Ureter (tissue), 1 donor: ENCODE results near the gene ZNF280B. TPM values are rescaled to one million over a fixed set of nuclear protein-coding genes. Genes with fewer than 3 reads are reported as not detected.
"Not testable (repeated sequence)": the region's sequence is repeated elsewhere in the genome, so short reads cannot be mapped to it uniquely, and the experiment has no call there.

Experiments used
- DNase-seq: peaks from one replicate; pipeline ENCODE4 v3.0.0-alpha.2; 2020; ENCODE audit warnings: low spot score
- total RNA-seq: library from RNA; stranded (reverse); gene quantifications from one replicate; pipeline ENCODE4 v1.2.4, GENCODE V29; 2023
- donor health status: DM: yes; HTN: yes; CAD: no.

Gene ZNF280B
- total RNA-seq, 1 donor from 2014 or later, result 1.5 TPM

DNA sequence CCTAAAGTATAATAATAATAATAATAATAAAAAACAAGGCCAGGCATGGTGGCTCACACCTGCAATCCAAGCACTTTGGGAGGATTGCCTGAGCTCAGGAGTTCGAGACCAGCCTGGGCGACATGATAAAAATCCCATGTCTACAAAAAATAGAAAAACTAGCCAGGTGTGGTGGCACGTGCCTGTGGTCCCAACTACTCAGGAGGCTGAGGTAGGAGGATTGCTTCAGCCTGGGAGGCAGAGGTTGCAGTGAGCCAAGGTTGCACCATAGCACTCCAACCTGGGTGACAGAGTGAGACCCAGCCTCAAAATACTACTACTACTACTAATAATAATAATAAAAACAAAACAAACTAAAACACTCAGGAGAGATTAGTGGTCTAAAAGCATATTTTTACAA, 27.1 kb upstream of the ZNF280B start:
- no peak for DNase-seq

DNA sequence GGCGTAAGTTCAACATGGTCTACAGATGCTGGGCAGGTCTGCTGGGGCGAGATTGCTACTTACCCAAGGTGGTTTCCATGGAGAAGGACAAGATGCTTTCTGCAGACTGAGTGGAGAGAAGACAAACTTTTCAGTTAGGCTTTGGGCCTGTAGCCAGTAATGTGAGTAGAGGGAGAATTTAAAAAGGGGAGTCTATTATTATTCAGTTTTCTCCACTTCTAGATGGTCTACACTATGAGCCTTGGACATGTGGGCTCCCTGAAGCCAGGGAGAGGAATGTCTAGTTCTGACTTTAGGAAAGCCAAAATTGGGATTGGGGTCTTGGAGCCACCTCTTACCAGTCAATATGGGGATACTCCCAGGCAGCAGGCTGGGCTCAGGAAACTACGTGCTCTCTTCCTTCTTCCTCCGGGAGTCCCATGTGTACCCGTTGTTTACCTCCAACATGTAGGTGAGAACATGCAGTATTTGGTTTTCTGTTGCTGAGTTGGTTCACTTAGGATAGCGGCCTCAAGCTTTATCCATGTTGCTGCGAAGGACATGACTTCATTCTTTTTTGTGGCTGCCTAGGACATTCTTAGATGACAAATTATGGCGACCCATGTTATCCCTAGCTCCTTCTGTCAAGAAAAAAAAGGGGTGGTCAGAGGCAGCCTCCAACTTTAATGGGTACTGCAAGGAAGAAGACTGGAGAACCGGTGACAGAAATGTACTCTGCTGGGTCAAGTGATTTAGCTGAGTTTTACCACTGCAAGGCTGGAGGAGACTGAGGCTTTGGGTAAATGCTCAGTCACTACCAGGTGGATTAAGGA, 26.3 kb upstream of the ZNF280B start:
- DNase-seq, result no peak

DNA sequence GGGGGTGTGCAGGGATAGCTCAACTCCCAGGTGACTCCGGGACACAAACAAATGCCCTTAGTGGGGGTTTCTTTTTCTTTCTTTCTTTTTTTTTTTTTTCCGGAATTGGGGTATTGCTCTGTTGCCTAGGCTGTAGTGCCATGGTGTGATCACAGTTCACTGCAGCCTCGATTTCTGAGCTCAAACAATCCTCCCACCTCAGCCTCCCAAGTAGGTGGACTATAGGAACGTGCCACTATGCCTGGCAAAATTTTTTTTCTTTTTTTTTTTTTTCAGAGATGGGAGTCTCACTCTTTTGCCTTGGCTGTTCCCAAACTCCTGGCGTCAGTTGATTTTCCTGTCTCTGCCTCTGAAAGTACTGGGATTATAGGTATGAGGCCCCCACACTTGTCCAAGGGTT, 25.3 kb upstream of the ZNF280B start:
- no peak for DNase-seq

DNA sequence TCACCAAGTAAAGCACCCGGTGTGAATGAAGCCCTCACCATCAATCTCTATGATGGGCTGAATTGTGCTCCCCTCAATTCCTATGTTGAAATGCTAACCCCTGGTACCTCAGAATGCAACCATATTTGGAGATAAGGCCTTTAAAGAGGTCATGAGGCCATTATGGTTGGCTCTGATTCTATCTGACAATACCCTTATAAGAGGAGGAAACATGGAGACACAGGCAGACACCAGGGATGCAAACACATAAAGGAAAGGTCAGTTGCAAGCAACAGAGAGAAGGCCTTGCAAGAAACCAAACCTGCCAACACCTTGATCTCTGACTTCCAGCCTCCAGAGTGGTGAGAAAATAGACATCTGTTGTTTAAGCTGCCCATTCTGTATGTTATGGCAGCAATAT, 24.9 kb upstream of the ZNF280B start:
- DNase-seq, result no peak

DNA sequence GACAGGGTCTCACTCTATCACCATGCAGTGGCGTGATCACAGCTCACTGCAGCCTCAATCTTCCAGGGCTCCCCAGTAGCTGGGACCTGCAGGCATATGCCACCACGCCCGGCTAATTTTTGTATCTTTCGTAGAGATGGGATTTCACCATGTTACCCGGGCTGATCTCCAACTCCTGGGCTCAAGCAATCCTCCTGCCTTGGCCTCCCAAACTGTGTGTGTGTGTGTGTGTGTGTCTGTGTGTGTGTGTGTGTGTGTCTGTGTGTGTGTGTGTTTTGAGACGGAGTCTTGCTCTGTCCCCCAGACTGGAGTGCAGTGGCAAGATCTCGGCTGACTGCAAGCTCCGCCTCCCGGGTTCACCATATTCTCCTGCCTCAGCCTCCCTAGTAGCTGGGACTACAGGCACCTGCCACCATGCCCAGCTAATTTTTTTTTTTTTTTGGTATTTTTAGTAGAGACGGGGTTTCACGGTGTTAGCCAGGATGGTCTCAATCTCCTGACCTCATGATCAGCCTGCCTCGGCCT, 24.1 kb upstream of the ZNF280B start:
- not testable (repeated sequence) for DNase-seq

DNA sequence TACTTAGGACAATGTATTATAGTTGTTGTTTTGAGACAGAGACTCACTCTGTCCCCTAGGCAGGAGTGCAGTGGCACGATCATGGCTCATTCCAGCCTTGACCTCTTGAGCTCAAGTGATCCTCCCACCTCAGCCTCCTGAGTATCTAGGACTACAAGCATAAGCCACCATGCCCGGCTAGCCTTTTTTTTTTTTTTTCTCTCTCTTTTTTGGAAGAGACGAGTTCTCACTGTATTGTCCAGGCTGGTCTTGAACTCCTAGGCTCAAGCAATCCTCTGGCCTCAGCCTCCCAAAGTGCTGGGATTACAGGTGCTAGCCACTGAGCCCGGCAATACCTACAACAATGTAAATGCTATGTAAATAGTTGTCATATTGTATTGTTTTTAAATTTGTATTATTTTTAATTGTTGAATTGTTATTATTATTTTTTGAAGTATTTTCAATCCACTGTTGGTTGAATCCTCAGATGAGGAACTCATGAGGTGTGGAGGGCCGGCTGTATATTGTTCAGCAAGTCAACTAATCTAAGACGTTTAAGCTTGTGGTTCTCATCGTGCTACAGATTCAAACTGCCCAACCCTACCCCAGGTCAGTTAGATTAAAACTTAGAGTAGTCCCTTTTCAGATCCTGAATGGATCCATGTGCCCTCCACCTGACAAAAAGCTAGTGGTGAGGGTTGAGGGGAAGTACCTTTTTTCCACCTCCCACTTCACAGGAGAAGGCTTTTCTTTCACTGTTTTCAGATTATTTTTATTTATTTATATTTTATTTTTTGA, 23.4 kb upstream of the ZNF280B start:
- no peak for DNase-seq

DNA sequence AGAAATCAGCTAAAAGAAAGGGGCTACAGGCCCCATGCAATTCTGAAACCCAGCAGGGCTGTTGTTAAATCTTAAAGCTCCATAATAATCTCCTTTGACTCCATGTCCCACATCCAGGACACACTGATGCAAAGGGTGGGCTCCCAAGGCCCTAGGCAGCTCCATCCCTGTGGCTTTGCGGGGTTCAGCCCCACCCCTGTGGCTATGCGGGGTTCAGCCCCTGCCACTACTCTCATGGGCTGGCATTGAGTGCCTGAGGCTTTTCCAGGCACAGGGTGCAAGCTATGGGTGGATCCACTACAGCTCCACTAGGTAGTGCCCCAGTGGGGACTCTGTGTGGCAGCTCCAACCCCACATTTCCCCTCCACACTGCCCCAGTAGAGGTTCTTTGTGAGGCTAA, 20.2 kb upstream of the ZNF280B start:
- DNase-seq, result no peak

DNA sequence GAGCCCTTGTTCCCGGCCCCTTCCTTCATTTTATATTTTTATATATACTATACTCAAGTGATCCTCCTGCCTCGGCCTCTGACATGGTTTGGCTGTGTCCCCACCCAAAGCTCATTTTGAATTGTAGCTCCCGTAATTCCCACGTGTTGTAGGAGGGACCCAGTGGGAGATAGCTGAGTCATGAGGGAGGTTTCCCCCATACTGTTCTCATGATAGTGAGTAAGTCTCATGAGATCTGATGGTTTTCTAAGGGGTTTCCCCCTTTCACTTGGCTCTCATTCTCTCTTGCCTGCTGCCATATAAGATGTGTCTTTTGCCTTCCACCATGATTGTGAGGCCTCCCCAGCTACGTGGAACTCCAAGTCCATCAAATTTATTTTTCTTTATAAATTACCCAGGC, 18.8 kb upstream of the ZNF280B start:
- DNase-seq, result no peak

DNA sequence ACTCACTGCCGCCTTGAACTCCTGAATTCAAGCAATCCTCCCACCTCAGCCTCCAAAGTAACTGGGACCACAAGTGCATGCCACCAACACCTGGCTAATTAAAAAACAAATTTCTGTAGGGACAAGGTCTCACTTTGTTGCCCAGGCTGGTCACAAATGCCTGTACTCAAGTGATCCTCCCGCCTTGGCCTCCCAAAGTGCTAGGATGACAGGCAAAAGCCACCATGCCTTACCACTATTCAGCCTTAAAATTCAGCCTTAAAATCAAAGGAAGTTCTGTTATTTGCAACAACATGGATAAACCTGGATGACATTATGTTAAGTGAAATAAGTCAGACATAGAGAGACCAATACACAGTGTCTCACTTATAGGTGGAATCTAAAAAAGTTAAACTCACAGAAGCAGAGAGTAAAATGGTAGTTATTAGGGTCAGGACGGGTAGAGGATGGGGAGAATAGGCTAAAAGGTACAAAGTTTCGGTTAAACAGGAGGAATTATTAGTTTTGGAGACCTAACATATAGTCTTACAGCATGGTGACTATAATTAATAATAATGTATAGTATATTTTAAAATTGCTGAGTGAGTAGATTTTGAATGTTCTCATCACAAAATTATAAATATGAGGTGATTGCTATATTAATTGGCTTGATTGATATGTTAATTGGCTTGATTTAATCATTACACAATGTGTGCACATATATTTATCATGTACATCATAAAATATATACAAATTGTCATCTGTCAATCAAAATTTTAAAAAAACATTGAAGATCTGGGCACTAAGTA, 17.8 kb upstream of the ZNF280B start:
- no peak for DNase-seq

DNA sequence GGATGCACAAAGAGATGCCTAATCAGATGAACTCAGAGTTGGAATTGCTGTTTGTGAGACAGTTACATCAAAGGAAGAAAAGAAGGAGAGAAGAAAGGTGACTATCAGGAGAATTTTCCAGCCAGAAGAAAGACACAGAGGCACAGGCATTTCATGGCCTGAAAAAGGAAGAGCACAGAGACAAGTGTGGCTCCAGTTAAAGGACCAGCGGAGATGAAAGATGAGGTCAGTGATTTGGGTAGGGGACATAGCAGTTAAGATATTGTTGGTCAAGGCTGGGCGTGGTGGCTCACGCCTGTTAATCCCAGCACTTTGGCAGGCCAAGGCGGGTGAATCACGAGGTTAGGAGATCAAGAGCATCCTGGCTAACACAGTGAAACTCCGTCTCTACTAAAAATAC, 15.0 kb upstream of the ZNF280B start:
- DNase-seq, result no peak

DNA sequence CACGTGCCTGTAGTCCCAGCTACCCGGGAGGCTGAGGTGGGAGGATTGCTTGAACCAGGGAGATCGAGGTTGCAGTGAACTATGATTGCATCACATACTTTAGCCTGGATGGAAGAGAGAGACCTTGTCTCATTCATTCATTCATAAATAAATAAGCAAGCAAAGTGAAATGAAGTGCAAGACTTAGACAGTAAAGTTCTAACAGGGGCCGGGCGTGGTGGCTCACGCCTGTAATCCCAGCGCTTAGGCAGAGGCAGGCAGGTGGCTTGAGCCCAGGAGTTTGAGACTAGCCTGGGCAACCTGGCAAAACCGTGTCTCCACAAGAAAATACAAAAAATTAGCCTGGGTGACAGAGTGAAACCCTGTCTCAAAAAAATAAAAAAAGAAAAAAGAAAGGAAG, 13.1 kb upstream of the ZNF280B start:
- DNase-seq, result no peak

DNA sequence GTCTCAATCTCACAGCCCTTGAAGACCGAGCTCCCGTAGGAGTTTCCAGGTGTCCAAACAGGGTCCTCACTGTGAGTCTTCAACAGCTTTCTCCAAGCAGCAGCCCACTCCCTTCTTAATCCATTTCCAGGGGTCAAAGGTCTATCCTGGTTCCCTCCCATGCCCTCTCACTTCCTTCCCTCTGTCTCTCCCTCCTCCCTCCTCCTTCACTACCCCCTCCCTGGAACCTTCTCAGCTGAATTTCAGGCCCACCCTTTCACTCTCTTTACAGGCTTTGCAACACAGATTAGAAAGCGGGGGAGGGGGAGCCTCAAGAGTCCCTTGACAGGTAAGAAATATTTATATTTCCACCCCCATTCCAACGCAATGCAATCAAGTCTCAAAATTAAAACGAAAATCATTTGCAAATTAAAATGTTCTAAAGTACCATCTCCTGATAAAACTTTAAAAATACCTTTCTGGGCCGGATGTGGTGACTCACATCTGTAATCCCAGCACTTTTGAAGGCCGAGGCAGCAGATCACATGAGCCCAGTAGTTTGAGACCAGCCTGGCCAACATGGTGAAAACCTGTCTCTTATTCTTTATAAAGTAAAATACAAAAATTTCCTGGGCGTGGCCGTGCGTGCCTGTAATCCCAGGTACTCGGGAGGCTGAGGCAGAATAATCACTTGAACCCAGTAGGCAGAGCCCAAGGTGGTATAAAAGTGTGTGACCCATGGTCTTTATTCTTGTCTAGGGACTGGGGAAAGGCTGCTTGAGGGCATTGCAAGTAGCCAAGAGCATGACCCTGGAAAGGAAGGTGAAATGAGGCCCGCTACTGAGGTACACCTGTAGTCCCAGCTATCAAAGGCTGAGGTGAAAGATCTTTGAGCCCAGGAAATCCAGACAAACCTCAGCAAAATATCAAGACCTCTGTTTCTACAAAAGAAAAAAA, 12.4 kb upstream of the ZNF280B start:
- DNase-seq, result no peak

DNA sequence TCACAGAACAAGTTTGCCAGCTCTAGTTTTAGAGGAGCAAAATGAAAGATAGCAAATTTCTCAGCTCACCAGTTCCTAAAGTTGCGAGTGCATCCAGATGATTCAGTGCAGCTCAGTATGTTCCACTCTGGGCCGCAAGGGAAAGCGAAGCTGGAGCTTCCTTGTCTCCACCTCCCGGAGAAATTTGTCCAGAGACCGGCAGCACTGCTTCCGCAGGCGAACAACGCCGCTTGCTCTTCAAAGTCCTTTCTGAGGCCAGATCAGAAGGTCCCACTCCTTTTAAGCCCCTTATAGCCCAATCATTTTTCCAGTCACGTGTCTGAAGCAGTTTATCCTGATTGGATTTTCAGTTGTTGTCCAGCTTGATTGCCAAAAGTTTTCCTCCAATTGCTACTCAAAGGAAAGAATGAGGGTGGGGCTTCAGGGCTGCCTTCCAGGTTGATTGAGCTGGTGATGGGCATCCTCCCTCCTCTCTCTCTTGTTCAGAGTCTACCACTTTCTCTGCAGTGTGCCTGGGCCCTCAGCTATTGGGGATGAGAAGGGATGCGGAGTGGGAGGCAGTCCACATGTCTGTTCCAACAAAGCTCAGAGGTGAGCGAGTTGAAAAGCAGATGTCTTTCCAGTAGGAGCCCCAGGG, 11.6 kb upstream of the ZNF280B start, which contains the start of gene ZNF280A:
Gene ZNF280A (minus strand): TSS at position 251 of the 637 bp plus-strand sequence. CDS start 4,640 bp downstream, outside the sequence.
- no peak for DNase-seq

DNA sequence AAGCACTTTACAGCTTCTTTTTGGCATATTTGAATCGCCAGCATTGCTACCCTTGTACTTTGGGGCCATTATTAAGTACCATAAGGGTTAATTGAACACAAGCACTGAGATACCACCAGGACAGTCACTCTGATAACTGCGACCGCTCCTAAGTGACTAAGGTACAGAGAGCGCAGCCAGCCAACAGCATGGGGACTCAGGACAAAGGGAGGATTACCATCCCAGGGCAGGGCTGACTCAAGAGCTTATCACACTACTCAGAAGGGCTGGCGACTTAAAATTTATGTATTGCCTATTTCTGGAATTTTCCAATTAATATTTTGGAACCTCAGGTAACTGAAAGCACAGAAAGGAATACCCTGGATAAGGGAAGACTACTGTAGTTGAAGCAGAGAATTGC, 11.0 kb upstream of the ZNF280B start:
- no peak for DNase-seq

DNA sequence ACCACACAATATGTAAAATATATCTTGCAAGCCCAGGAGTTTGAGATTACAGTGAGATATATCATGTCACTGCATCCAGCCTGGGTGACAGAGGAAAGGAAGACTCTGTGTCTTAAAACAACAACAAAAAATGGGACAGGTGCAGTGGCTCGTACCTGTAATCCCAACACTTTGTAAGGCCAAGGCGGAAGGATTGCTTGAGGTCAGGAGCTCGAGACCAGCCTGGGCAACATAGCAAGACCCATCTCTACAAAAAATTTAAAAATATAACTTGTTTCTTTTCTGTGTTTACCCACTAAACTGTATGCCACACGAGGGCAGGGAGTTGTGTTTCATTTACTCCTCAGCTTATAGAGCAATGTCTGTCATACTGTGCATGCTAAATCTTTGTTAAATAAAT, 8.4 kb upstream of the ZNF280B start:
- DNase-seq, result no peak

DNA sequence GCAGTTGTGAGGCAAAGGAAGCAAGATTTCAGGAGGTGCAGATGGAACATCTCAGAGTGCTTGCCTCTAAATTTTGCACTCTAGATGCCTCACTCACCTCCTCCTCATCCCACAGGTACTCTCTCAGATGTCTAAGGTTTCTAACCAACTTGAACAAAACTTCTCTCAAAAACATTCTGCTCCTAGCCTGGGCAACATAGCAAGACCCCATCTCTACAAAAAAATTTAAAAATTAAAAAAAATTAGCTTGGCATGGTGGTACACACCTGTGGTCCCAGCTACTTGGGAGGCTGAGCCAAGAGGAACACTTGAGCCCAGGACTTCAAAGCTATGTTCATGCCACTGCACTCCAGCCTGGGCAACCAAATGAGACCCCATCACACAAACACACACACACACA, 7.3 kb upstream of the ZNF280B start:
- no peak for DNase-seq

DNA sequence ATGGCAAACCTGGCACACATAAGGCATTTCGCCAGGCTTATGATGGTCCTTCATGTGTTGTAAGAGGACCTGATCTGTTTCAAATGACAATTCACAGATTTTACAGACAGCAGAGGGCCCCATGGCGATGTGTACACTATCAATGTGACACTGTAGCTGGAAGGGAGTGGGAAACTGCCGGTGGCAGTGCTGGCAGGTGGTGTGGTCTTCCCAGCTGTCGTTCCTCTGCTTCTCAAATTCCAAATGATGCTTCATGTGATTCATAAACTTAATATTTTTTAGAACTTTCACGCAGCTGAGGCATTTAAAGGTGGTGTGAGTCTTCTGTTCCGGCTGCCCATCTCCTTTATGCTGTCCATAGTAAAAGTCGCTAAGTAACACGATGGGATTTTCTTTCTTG, 5.9 kb upstream of the ZNF280B start:
- DNase-seq, result not testable (repeated sequence)

DNA sequence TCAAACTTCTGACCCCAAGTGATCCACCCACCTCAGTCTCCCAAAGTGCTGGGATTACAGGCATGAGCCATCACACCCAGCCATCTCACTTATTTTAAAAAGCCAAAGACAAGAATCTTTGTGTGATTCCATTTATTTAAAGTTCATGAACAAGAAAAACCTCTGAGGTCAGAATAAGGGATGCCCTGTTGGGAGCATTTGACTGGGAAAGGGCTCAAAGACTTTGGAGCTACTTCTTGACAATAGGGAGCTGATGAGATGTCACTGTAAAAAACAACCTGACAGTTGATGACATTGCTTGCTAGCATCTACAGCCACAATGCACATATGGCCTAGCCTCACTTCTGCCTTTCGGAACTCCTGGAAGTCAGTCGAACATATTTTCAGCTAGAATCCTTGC, 5.1 kb upstream of the ZNF280B start:
- no peak for DNase-seq

DNA sequence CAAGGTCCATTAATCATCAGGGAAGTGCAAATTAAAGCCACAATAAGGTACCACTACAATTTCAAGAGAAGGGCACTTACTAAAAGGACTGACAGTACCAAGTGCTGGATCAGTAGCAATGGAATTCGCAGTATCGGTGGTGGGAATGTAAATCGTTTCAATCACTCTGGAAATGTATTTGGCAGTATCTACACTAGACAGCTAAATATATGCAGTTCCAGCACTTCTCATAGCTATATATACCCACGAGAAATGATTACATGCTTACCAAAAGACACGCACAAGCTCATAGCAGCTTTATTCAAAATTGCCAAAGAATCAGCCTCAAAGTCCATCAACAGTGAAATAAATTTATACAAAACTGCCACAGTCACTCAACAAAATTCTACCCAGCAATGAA, 4.4 kb upstream of the ZNF280B start:
- no peak for DNase-seq

DNA sequence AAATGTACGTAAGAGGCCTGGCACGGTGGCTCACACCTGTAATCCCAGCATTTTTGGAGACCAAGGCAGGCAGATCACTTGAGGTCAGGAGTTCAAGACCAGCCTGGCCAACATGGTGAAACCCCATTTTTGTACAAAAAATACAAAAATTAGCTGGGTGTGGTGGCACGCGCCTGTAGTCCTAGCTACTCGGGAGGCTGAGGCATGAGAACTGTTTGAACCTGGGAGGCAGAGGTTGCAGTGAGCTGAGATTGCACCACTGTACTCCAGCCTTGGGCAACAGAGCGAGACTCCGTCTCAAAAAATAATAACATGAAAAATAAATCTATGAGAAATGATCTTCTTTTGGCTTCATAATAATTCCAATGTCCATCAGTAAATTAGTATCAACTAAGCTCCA, 2.3 kb upstream of the ZNF280B start:
- not testable (repeated sequence) for DNase-seq
